Medulla oblongata (tissue), 1 donor: ENCODE results near the gene GNAS.

Experiments used
- DNase-seq: peaks from one replicate; pipeline ENCODE4 v3.0.0-alpha.2; 2015; ENCODE audit errors: extremely low spot score

The GNAS gene

GRCh38 chr20:58880994-58881752 lies 28.7 kb downstream of the GNAS start:
- DNase-seq = no peak

- no peak for DNase-seq
Measured at GRCh38 chr20:58882704-58883089, 30.2 kb downstream of the GNAS start.

- DNase-seq = no peak
Measured at GRCh38 chr20:58883241-58883691, 30.8 kb downstream of the GNAS start.

- DNase-seq = no peak
Measured at GRCh38 chr20:58884966-58885365, 32.5 kb downstream of the GNAS start.

- no peak for DNase-seq
Measured at GRCh38 chr20:58886546-58886945, 34.0 kb downstream of the GNAS start.

DNA sequence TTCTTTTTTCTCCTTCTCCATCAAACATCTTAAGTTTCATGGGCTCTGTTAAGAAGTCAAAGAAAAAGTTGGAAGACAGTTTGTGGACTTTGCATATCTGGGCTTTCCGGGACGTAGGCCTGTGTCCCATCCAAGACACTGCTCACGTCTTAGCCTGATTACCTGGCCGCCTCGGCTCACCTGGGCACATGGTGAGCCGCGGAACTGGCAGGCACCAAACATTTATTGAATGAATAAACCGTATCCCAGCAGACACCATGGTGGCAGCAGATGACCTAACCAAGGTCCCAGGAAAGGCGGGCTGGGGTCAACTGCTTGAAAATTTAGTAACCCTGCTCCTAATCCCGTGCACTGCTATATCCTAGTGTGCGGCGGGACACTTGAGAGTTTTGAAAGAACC lies 35.6 kb downstream of the GNAS start:
- no peak for DNase-seq

- peak; percentile 64 for DNase-seq
Measured at GRCh38 chr20:58888521-58889333, 36.2 kb downstream of the GNAS start.

DNA sequence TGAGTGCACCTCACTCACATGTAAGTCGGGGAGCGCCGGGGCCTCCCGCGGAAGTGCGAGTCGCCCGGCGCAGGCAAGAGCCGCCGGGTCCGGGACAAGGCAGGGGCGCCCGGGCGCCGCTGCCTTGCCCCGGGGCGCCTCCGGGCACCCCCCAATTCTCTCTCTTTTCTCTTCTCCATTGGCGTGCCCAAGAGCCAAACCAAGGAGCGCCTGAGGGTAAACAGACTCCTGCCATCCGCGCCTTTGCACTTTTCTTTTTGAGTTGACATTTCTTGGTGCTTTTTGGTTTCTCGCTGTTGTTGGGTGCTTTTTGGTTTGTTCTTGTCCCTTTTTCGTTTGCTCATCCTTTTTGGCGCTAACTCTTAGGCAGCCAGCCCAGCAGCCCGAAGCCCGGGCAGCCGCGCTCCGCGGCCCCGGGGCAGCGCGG lies 36.8 kb downstream of the GNAS start:
- no peak for DNase-seq

DNA sequence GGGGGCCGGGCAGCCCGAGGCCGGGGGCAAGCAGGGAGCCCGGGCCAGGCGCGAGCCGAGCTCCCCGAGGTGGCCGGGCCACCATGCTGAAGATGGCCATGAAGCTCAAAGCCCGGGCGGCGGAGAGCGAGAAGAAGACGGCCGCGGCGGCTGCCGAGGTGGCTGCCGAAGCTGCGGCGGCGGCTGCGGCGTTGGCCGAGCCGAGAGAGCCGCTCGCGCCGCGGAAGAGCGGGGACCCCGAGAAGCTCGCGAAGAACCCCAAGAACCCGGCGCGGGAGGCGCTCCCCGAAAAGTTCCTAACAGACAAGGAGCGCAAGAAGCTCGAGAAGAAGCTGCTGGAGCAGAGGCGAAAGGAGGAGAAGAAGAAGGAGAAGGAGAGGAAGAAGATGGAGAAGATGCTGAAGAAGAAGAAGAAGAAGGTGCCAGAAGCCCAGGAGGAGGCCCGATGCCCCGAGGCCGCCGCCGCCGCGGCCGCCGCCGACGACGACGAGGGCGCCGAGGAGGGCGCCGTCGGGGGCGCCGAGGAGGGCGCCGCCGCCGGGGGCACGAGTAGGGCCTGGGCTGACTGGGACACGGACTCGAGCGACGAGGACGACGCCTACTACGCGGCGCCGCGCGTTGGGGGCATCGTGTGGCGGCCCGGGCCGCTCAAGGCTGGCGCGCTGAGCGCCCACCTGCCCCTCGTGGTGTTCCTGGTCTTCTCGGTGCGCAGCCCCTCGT lies 37.4 kb downstream of the GNAS start:
- no peak for DNase-seq

DNA sequence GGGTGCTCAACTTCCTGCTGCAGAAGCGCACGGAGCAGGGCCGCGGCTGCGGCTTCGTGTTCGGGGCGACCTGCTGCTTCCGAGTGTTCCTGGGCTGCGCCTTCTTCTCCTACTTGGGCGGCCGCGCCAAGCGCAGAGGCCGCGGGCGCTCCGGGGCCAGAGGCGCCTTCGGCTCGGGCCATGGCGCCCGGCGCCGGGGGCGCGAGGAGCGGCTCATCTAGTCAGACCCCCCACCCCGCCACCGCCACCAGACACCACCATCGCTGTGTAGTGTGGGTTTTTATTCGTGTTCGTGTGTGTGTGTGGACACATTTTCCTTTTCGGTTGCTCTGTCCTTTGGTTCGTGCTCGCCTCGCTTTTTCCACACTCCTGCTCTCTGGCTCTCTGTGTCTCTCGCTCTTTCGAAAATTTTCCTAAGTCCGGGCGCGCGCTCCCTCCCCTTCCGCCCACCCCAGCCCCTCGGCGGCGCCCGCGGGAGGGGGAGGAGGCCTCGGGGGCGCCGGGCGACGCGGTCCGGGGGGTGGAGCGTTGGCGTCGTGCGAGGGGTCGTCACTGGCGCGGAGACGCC lies 38.1 kb downstream of the GNAS start:
- peak; percentile 77 for DNase-seq

DNA sequence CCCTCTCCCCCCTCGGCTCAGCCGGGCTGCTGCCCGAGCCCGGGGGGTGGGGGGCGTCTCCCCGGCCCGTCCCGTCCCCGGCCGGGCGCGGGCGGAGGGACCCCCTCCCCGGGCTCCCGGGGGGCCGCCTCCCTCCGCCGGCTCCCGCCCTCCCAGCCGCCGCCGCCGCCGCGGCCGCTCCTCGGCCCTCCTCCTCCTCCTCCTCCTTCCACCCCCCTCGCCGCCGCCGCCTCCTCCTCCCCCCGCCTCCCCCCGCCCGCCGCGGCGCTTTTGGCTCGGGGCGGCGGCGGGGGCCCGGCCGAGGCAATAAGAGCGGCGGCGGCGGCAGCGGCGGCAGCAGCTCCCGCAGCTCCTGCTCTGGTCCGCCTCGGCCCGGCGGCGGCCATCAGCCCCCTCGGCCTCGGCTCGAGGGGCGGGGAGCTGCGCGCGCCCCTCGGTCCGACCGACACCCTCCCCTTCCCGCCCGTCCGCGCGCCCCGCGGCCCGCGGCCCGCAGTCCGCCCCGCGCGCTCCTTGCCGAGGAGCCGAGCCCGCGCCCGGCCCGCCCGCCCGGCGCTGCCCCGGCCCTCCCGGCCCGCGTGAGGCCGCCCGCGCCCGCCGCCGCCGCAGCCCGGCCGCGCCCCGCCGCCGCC lies 38.7 kb downstream of the GNAS start:
- DNase-seq = peak; percentile 73

- DNase-seq = no peak
Measured at GRCh38 chr20:58891718-58892140, 39.2 kb downstream of the GNAS start.

DNA sequence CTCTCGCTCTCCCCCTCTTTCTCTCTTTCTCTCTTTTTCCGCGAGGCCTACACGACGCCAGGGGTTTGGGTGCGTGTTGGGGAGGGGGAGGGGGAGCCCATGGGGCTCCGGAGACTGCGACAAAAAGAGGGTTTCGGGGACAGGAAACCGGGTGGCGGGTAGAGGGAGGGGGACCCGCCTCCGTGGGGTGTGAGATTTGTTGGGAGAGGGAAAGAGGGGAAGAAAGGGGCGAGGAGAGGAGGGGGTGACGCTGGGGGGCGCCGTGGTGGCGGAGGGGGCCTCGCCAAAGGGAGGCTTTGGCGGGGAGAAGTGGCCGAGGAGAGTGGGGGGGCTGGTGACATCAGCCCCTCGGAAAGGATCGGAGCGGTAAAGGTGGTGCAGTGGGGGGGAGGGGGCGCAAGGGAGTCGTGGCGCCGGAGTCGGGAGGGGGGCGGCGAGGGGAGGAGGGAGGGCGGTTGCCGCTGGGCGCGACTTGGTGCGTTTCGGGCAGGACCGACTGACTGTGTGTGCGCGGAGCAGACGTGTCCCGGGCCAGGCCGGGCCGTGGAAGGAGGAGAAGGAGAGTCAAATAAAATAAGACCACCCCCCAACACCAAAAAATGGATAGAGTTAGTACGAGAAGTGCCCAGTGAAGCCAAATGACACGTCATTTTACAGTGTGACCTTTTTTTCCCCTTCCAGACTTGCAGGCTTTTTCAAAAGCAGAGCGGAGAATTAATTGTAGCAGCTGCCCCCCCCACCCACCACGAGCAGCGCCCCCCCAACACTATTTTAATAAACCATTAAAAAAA lies 39.8 kb downstream of the GNAS start:
- peak; percentile 62 for DNase-seq

- DNase-seq = no peak
Measured at GRCh38 chr20:58892932-58893224, 40.4 kb downstream of the GNAS start.

- no peak for DNase-seq
Measured at GRCh38 chr20:58893355-58894120, 41.0 kb downstream of the GNAS start.

DNA sequence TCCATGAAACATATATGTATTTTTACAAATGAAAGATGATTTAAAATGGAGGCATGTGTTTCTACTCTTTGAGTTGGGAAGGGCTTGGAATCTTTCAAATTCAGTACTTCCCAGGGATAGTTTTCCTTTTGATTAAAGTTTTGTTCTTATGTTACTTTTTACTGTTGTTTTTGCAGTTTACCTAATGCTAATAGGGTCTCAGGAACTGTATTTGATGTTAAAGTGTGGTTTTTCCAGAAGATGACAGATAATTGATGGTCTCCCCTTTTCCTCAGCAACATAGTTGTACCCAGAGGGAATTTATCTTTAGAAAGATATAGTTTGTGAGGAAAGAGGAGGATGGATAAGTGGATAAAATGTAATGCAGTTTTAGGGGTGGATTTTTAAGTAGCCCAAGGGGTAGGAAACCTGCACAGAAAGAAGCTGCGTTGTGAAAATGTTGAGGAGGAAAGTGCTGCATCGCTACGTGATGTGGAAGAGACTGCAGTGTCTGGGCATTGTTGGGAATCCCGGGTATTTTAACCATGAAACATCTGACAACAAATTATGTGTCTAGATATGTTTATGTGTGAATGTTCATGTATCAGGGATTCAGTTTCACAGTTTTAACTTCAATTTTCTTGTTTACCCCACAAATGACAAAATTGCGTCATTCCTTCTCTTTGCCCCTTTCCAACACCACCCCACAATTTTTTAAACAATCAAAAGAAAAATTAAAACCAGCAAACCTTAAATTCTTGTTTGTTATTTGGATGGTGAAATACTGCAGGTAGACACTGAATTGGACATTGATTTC lies 42.3 kb downstream of the GNAS start:
- no peak for DNase-seq

DNA sequence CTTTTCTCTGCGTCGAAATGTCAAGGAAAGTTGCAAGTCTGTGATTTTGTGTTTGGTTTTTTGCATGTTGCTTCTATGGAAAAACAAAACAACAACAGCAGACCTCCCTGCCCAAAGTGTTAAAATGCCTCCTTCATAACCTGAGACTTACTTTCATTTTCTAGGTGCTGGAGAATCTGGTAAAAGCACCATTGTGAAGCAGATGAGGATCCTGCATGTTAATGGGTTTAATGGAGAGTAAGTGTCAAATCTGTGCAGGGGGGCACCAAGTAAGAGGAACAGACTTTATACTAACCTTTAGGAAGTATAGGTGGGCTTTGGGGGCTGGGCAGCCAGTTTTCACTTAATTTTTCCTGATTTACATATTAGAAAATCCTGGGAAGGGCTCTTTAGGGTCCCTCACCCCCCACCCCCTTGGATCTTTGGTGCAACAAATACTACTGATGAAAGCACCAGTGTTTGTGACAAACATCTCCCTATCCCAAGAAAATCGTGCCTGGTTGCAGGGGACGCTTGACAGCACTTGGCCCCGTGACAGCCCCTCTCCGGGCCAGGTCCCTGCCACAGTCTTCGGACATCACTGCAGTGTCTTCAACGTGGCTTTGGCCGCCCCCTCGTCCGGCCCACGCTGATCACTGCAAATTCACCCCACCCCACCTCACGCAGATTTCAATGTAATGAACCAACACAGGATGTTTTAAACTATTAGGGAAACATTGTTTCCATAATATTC lies 43.1 kb downstream of the GNAS start:
- DNase-seq = no peak

DNA sequence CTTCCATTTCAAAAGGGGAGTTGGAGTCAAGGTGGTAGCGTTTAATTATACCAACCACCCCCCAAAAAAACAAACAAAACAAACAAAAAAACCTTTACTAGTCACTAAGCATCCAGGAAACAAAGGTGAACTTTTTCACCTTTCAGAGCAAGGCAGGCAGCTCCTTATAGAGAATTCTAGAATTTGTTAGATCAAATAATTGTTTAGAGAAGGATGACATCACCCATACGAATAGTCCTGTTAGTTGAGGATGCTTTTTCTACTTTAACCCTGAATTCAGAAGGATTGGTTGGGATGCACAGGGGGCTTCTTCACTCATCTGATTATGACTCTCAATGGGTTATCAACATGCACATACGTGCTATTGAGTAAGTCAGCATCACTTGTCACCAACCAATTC lies 44.3 kb downstream of the GNAS start:
- DNase-seq = no peak

- peak; percentile 68 for DNase-seq
Measured at GRCh38 chr20:58897488-58897887, 45.0 kb downstream of the GNAS start.
